Measurements from ENCODE around the gene S100A2.

Gene S100A2

DNA sequence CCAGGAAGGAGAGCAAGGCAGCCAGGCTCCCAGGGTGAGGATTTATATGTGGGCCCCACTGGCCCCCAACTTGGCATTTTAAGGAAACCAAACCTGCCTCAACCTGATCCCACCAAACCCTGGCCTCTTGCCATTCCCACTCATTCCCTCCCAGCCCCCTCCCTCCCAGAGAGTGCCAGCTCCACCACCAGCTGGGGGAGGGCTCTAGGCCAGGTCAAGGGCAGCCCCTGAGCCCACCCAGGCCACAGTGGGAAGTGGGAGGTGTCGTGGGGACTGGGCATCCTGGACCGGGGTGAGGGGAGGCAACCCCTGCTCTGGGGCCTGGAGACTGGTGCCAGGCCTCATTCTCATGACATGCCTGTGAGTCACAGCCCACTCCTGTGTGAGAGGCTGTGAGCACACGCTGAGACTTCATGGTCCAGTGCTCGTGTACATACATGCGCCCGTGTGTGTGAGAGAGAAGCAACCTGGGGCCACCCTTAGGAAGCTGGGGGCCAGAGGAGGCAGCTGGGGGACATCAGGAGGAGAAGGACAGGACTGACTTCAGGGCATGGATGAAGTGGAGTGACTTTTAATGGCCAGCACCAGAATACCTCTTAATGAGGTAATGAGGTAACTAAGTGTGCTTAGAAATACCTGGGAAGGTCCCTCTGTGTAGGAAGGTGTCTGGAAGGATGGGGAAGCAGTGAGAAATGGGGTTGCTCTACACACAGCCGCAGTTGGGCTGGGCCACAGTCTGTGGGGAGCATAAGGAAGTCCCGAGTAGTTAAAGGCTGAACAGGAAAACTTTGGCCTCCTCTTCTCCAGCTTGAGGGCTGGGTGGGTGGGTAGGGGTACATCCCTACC lies at the start of gene S100A2:
Gene S100A2, minus strand, starts transcription at position 316 of the 846 bp plus-strand sequence. CDS start 1,967 bp downstream, outside the sequence.
- FAIRE-seq (no peak), DNase-seq (ENCODE audit: insufficient read length, low spot score) (no peak)

DNA sequence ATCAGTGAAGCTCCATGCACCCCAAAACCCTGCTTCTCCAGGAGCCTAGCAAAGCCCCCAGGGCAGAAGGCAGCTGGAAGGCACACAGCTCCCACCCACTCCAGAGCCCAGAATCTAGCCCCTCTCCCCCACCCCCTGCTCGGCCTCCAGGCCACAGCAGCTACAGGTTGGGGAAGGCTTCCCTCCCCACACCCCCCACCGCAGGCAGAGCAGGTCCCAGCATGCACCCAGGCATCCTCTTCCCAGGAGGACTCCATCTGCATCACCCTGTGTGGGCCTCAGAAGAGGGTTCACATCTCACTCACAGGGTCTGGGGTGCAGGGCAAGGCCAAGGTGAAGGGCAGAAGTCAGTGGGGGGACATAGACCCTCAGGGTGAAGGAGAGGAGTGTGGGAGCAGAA lies 49.8 kb upstream of the S100A2 start:
- FAIRE-seq = no peak
- no peak for DNase-seq (ENCODE audit: insufficient read length, low spot score)

DNA sequence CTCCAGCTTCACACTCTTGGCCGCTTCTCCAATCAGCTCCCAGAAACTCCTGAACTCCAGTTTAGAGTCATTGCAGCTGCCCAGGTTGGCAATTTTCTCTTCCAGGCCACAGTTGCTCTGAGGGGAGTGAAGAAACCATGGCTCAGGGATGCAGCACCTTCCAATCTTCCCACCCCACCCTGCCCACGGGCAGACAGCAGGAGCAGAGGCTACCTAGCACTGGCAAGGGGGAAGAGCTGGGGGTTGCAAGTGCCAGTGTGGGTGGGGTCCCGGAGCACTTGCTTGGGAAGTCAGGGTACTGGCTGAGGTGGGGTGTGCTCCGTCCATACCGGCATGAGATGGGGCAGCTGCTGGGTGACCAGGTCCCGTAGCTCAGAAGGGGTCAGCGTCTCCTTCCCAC lies 49.3 kb upstream of the S100A2 start:
- FAIRE-seq = no peak
- no peak for DNase-seq (ENCODE audit: insufficient read length, low spot score)

DNA sequence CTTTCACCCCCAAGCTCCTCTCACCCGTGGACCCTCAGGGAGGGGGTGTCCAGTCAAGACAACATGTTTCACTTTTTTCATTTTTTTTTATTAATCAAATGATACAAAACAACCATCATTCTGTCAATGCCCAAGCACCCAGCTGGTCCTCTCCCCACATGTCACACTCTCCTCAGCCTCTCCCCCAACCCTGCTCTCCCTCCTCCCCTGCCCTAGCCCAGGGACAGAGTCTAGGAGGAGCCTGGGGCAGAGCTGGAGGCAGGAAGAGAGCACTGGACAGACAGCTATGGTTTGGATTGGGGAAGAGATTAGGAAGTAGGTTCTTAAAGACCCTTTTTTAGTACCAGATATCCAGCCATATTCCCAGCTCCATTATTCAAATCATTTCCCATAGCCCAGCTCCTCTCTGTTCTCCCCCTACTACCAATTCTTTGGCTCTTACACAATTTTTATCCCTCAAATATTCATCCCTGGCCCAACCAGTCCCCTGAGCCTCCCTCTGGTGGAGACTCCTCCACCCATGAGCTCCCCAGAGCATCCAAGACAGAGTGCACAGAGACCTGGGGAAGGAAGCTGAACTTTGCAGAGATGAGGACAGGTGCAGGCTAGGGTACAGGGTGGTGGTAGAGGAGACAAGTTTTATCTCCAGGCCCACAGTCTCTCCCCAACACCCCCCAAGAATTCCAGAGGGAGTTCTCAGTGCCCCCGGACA lies 48.7 kb upstream of the S100A2 start:
- FAIRE-seq = no peak
- no peak for DNase-seq (ENCODE audit: insufficient read length, low spot score)

DNA sequence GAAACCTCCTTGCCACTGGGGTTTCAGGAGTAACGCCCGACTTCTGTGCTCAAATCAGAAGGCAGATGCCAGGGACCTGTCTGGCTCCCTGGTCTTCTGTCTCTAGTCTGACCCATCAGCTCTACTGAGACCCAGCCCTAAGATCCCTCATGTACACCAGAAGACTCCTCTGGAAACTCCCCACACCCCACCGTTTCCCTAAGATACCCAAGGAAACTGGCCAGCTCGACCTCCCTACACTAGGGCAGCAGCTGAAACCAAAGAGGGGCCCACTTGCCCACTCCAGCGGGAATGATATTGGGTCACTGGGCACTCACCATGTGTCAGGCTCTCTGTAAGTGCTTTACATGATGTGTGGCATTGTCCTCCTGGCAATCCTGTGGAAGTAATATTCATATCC lies 47.8 kb upstream of the S100A2 start:
- no peak for DNase-seq (ENCODE audit: insufficient read length, low spot score)
- FAIRE-seq = no peak

DNA sequence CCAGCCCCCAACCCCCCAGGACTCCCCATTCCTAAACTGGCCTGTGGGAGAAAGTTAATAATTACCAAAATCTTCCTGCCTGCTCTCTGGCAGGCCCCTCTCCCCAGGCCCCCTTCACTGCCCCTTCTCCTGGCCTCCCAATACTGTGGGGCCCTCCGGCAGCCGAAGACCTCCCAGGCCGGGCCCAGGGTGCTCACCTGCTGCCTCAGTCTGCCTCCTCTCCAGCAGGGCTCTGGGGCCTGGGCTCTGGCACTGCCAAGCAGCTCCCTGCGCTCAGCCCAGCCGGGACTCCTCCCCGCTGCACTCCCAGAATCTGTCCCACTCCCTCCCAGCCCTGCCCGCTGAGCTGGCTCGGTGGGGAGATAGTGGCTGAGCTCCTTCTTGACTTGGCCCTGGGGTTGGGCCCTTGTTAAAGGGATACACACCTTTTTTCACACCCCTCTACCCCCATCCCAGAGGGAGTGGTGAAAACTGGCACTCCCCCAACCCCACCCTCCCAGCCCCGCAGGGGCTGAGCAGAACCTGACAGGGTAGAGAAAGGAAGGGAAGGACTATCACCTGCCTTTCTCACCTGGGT lies 47.2 kb upstream of the S100A2 start, which contains the start of gene S100A16:
Gene S100A16, minus strand, starts transcription at position 383 of the 577 bp plus-strand sequence. CDS start 4,986 bp downstream, outside the sequence.
- FAIRE-seq (no peak), DNase-seq (ENCODE audit: insufficient read length, low spot score) (no peak)

DNA sequence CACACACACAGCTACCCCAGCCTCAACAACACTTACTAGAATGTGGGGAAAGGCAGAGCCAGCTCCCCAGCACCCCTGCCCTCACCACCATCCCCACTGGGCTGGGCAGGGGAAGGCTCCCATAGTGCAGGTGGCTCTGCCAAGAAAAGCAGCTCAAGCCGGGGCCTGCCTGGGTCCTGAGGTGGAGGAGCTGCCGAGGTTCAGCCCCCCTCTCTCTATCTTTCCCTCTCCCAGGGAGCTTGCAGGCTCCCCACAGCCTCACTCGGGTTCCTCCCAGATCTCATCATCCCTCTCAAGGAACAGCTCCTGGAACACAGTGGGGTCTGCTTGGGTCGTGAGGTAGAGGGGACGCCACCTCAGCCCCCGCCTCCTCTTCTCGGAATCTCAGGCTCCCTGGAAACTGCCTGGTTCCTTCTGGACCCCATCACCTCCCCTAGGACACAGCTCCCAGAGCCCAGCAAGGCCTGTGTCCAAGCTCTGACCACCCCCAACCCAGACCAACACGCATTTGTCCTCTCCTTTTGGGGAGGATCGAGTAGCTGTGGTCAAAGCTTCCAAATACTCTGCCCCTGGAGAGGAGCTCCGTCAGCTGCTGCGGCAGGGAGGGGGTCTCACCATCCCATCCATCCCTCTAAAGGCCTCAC lies 46.6 kb upstream of the S100A2 start:
- FAIRE-seq = no peak
- DNase-seq (ENCODE audit: insufficient read length, low spot score) = no peak

DNA sequence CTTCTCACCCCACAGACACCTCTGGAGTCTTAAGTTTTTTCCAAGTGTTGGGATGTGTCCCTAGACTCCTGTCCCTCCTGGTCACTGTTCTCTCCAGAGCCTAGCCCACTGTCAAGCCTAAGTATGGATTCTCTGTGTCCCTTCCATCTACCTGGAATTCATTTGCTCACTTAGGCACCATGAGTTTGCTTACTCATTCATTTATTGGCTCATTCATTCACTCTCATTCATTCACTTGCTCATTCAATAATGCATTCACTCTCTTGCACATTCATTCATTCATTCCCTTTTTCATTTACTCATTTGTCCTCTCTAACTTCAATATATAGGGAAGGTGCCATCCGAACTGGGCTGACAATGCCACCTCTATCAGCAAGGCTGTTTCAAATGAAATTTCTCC lies 45.7 kb upstream of the S100A2 start:
- DNase-seq (ENCODE audit: insufficient read length, low spot score) (no peak), FAIRE-seq (no peak)

DNA sequence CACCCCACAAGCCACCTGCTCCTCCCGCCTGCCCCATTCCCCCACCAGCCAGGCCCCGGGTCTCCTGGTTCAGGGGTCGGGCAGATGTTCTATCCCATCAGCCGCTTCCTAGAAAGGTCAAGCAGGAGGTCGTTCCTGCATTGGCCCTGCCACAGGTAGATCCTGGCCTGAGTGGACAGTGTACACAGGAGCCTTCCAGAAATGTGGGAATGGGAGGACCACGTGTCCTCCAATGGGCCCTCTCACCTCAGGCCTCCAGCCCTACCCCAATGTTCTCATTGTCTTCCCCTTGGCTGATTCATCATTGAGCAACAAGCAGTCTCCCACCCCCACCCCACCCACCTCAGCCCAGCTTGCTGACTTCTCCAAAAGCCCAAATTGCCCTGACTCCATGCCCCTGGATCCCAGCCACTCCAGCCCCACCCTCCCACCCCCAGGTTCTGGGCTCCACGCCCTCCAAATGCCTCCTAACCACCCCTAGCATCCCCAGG lies 45.2 kb upstream of the S100A2 start:
- FAIRE-seq (no peak), DNase-seq (ENCODE audit: insufficient read length, low spot score) (no peak)

DNA sequence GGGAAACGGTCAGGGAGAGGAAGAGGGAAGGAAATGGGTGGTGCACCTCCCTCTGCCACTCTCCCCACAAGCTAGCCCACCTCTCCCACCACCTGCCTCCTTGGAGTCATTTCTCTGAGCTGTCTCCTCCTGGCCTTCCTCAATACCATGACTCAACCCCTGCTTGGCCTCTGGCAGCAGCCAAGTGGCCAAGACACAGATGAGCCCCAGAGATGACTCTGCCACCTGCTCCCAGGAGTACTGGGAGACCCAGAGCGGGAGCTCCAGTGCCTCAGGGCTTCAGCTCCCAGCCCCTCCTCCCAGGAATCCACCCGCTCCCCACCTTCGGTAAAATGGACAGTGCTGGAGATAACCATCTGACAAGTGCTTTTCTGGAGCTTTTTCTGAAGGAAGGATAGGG lies 44.7 kb upstream of the S100A2 start:
- no peak for FAIRE-seq
- no peak for DNase-seq (ENCODE audit: insufficient read length, low spot score)

DNA sequence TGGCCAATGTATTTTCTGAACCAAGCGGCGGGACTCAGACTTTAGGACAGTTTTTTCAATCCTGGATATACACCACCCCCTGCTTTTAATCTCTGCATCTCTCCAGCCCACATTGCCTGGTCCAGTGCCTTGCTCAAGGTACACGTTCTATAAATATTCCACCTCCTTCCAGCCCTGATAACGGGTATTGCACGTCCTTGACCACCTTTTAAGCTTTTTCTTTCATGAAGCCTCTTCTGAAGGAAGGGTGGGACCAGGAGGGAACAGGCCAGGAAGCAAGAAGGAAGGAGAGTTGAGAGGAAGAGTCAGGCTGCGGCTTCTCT lies 43.9 kb upstream of the S100A2 start:
- no peak for DNase-seq (ENCODE audit: insufficient read length, low spot score)
- FAIRE-seq = no peak

DNA sequence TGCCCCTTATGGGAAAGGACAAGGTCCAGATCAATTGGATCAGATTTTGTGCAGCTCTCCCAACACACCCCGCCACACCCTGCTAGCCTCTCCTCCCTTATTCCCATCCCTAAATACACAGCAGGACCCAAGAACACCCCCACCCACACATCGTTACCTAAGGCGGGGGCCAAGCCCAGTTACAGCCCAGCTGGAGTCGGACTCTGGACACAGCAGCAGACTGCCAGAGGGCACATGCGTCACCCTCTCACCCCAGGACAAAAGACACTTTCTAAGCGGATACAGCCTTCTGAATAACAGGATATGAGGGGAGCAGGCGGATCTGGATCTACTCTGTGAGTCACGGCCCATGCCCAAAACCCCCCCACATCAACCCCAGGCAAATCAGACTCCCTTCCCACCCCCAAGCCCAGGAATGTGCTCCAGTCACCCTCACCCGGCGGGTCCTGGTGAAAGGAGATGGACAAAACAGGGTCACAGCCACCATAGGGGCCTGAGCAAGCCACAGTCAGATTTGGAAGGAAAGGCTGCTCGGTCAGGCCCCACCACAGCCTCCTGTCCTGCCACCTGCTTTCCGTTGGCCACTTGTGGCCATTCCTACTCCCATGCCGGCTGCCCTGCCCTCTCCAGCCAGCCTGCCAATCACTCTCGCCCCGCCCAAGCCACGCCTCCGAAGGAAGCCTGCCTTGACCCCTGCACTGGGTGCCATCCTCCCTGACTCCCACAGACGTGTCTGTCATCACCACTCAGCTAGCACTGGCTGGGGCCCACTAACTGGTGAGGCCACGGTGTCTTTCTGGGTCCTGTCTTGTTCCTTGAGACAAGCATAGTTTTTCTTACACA lies 43.3 kb upstream of the S100A2 start:
- DNase-seq (ENCODE audit: insufficient read length, low spot score) (no peak), FAIRE-seq (no peak)

DNA sequence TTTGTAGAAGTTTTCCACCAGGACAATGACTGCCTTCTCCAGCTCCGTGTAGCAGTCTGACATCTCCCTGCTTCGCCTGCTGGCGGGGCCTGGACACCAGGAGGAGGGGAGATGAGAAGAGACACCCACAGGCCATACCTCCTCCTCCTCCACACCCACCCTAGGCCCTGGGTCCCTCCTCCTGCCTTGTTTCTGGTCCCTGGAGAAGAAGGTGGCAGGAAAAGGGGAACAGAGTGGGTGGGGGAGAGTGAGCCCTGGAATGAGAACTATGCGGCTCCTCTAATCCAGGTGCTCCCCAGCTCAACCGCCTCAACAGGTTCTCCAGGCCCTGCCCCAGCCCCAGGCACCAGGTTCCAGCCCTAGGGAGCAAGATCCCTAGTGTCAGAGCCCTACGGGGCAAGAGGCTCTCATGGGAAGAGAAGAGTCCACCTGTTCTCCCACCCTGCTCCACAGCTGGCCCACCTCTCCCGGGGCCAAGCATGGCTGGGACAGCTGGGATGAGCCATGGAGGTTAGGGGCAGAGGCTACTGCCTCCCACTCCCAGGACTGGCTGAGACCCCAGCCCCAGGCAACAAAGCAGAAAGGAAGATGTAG lies 42.5 kb upstream of the S100A2 start:
- DNase-seq (ENCODE audit: insufficient read length, low spot score) (no peak), FAIRE-seq (no peak)

DNA sequence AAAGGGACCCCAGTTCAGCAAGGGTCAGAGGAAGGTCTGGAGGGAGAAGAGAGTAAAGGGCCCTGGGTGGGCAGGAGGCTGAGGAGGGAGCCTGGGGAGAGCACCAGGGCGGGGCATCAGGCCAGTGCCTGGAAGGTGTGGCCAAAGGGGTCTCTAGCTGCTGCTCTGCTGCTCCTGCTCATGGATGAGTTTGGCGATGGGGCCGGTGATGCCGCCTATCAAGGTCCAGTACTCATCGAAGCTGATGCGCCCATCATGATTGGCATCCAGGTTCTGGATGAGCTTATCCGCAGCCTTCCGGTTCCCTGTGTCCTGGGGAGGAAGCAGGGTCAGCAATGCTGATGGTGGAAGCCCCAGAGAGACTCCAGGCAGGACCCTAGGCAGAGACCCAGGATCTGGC lies 41.7 kb upstream of the S100A2 start:
- DNase-seq (ENCODE audit: insufficient read length, low spot score) (no peak), FAIRE-seq (no peak)

DNA sequence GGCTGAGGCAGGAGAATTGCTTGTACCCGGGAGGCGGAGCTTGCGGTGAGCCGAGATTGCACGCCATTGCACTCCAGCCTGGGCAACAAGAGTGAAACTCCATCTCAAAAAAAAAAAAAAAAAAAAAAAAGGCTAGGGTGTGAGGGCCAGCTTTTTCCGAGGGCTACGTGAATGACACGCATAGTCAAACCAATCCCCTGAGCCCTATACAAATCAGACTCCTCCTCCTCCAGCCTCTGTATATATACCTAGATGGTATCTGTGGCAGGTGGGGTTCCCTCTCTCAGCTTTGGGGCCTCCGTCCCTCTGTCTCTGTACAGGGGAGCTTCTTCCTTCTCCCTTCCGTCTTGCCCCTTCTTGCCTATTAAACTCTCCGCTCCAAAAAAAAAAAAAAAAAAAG lies 40.5 kb upstream of the S100A2 start:
- no peak for FAIRE-seq
- DNase-seq (ENCODE audit: insufficient read length, low spot score) = no peak

DNA sequence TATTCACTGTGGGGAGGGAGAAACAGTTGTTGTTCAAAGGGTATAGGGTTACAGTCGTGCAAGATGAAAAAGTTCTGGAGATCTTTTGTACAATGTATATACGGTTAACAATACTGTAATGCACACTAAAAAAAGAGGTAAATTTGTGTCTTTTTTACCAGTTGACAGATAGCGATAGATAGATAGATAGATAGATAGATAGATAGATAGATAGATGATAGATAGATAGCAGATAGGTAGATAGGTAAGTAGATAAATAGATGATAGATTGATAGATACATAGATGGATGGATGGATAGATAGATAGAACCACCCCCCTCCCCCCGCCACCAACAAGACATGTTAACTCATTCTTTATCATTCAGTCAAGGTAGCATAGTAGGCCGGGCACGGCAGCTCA lies 37.1 kb upstream of the S100A2 start:
- DNase-seq (ENCODE audit: insufficient read length, low spot score) = no peak
- no peak for FAIRE-seq

DNA sequence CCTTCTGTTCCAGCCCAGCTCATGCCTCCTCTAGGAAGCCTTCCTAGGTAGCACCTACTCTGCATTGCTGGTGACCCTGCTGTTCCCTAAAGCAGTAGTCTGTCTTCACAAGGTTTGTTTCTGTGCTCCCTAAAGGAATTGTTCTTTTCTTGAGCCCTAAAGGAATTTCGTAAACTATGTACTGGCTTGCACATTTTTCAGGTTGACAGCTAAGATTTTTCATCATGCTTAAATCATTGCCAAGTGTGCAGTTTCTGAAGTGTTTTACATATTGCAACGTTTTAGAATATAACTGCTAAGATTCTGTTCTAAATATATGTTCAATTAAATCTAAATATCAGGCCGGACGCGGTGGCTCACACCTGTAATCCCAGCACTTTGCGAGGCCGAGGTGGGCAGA lies 34.2 kb upstream of the S100A2 start:
- FAIRE-seq = no peak
- no peak for DNase-seq (ENCODE audit: insufficient read length, low spot score)

DNA sequence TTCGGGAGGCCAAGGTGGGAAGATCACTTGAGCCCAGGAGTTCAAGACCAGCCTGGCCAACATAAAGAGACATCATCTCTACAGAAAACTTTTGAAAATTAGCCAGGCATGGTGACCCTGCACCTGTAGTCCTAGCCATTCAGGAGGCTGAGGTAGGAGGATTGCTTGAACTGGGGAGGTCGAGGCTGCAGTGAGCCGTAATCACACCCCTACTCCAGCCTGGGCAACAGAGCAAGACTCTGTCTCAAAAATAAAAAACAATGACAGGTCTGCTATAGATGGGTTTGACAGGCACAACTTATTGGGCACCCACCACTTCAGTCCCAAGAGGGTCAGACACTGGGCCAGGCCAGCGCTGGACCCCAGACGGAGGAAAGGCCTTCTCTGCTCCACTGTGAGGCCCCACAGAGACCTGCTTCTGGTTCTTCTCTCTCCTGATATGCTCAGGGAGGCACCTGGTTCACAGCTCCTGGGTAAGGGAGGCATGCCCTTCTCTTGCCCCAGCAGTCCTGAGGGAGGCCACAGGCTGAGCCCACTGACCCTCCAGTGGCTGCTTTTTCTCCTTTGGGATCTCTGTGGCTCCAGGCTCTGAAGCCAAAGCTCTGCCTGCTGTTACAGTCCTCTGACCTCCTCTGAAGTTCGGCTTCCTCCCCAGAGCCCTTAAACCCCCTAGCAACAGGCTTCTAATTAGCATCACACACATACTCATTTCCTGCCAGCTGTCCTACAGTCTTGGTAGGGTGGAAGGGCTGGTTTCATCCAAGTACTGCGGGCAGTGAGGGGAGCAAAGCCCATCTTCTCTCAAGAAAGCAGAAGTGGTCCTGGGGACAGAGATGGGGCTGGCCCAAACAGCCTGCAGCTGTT lies 32.9 kb upstream of the S100A2 start:
- peak; percentile 86 for FAIRE-seq
- peak; percentile 85 for DNase-seq (ENCODE audit: insufficient read length, low spot score)

DNA sequence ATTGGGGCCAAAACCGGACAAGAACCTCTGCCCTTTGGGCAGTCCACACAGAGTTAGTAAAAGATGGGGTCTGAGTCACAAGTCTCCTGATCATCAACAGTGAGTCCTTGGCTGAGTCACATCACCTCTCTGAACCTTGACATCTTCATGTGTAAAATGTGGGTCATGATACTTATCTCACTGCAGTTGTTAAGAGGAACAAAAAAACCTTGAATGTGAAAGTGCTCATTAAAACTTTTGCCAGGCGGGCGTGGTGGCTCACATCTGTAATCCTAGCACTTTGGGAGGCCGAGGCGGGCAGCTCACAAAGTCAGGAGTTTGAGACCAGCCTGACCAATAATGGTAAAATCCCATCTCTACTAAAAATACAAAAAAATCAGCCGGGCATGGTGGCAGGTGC lies 31.6 kb upstream of the S100A2 start:
- DNase-seq (ENCODE audit: insufficient read length, low spot score) (no peak), FAIRE-seq (no peak)
